Ovary (tissue), 9 donors: ENCODE measurements around the gene TMBIM4. TPM values are rescaled to one million over a fixed set of nuclear protein-coding genes. Genes with fewer than 3 reads are reported as not detected.

Source experiments
- DNase-seq, 5 donors: peaks; one replicate each; pipeline ENCODE4 v3.0.0-alpha.2; 2019 to 2020
- H3K27ac ChIP-seq, 2 donors: fragments of 200-600 bp; one replicate each; pipeline versions ENCODE4 v1.5.1 to v1.8.0; 2019 to 2022
- H3K27me3 ChIP-seq: fragments of 200-600 bp; one replicate; pipeline ENCODE4 v1.8.0; 2022
- H3K36me3 ChIP-seq: fragments of 200-600 bp; sonication (generic); one replicate; pipeline ENCODE4 v1.5.1; 2019
- H3K4me1 ChIP-seq: one replicate; pipeline ENCODE4 v1.8.1; 2013; ENCODE audit warnings: mild to moderate bottlenecking, moderate library complexity; ENCODE audit not compliant: insufficient read depth
- H3K4me3 ChIP-seq: fragments of 200-600 bp; sonication (generic); one replicate; pipeline ENCODE4 v1.5.1; 2017
- H3K9me3 ChIP-seq, 2 donors: fragments of 200-600 bp in 1 of 2; sonication (generic) in 1 of 2; one replicate each; pipeline versions ENCODE4 v1.5.1 to v1.8.1; 2013 to 2019; ENCODE audit warnings: mild to moderate bottlenecking in 1 of 2, moderate library complexity in 1 of 2
- CTCF ChIP-seq, 3 donors: fragments of 450-650 bp in 2 of 3; fragments of 200-600 bp in 1 of 3; IDR thresholded peaks; one replicate each; pipeline versions ENCODE4 v1.5.1 to v1.8.0; 2016 to 2022; ENCODE audit warnings: antibody characterized with exemption in 3 of 3, mild to moderate bottlenecking in 1 of 3
- EP300 ChIP-seq: sonication (generic); formaldehyde crosslinking; IDR thresholded peaks from one replicate; pipeline ENCODE4 v1.6.1; 2017; ENCODE audit warnings: antibody characterized with exemption
- POLR2A ChIP-seq: fragments of 450-650 bp; IDR thresholded peaks from one replicate; pipeline ENCODE4 v1.6.1; 2017; ENCODE audit warnings: antibody characterized with exemption, mild to moderate bottlenecking, moderate library complexity
- WGBS, 3 donors: extraction: QIAGEN DNeasy Blood & Tissue Kit in 1 of 3; methylation state at CpG; one replicate each; pipeline versions ENCODE4 v1.1.5 to v1.1.7; 2013 to 2017; 5-methylcytosine and 5-hydroxymethylcytosine counted together
- intact Hi-C, 4 donors: fragments of 100-400 bp; cut with DNase I; formaldehyde crosslinking; loops; one replicate each; pipeline versions ENCODE4 v1.11.0 to v1.15.1; 2022 to 2023
- polyA plus RNA-seq, 2 donors: library from polyadenylated mRNA; stranded (reverse); fragments of 200-250 nt in 1 of 2; fragments of 350-450 nt in 1 of 2; fragmentation: Illumina TruSeq in 1 of 2; extraction: RNeasy Lipid Tissue Mini Kit (QIAGEN cat#74804) in 1 of 2; gene quantifications; one replicate each; pipeline ENCODE4 v1.2.3, GENCODE V29; 2013 to 2014
- total RNA-seq, 7 donors: library from RNA; depleted of rRNA in 2 of 7; stranded (reverse); fragments of >200 nt in 2 of 7; fragmentation: NEBNext Ultra II Directional in 3 of 7; extraction: Animal tissue kit (Norgen Biotek cat#: 25700) in 3 of 7; gene quantifications; one replicate each; pipeline versions ENCODE4 v1.1.0 to v1.2.4, GENCODE V29; 2016 to 2023
- donor health status: DM: no; HTN: no; CAD: no; lungs with moderate emphysema.
- donor health status: DM: no; HTN: no; CAD: no.
- donor health status: Bipolar disorder and iron deficiency.
- donor health status: DM: yes; HTN: yes; CAD: no.
- donor health status: DM: no; HTN: no; CAD: no.
- donor health status: DM: yes; HTN: yes; CAD: no.

The TMBIM4 gene
- total and polyA plus RNA-seq, 9 donors: 78.3 to 154 (median 112) TPM

GRCh38 chr12:66206141-66206540 is 36.3 kb upstream of the TMBIM4 start:
- no peak for TF ChIP-seq POLR2A
- no peak for TF ChIP-seq EP300
- no peak for TF ChIP-seq CTCF (IDR thresholded peaks at IDR 0.05)
- Histone ChIP-seq H3K36me3 (no peaks in the 10 kb centered on the region), H3K4me3 (no peak overlapping the region), H3K4me1 (no peaks in the 10 kb centered on the region), H3K9me3 (no peaks in the 10 kb centered on the region), H3K27ac (no peak overlapping the region), H3K27me3 (no peaks in the 10 kb centered on the region)
- DNase-seq: no peak
- intact Hi-C loops: no loop called here
- WGBS, 3 donors: 84 to 91% (median 86%) methylated on average over 1 of the region's 1 CpG

- TF ChIP-seq POLR2A (no peak), CTCF (IDR thresholded peaks at IDR 0.05) (no peak), EP300 (no peak)
- Histone ChIP-seq H3K36me3 (no peaks in the 10 kb centered on the region), H3K4me1 (no peaks in the 10 kb centered on the region), H3K9me3 (no peaks in the 10 kb centered on the region), H3K27me3 (no peaks in the 10 kb centered on the region), H3K4me3 (no peak overlapping the region), H3K27ac (no peak overlapping the region)
- WGBS, 3 donors: 45 to 69% (median 55%) methylated on average over 4 of the region's 4 CpGs
- no peak for DNase-seq
- intact Hi-C loops: no loop called here
Measured at GRCh38 chr12:66203820-66204219, 34.0 kb upstream of the TMBIM4 start.

- Histone ChIP-seq H3K27me3 (no peaks in the 10 kb centered on the region), H3K4me3 (no peak overlapping the region), H3K27ac (no peak overlapping the region), H3K36me3 (no peaks in the 10 kb centered on the region), H3K9me3 (no peaks in the 10 kb centered on the region), H3K4me1 (no peaks in the 10 kb centered on the region)
- intact Hi-C loops: no loop called here
- no peak for DNase-seq
- TF ChIP-seq POLR2A: no peak
- no peak for TF ChIP-seq EP300
- TF ChIP-seq CTCF (IDR thresholded peaks at IDR 0.05): no peak
Measured at GRCh38 chr12:66199831-66200509, 30.2 kb upstream of the TMBIM4 start.

GRCh38 chr12:66199141-66199540 is 29.3 kb upstream of the TMBIM4 start:
- H3K4me3 ChIP-seq: no peak overlapping the region
- H3K27me3 ChIP-seq: no peaks in the 10 kb centered on the region
- H3K9me3 ChIP-seq: no peaks in the 10 kb centered on the region
- intact Hi-C loops: no loop called here
- DNase-seq: no peak
- WGBS, 3 donors: 54 to 73% (median 66%) methylated on average over 3 of the region's 3 CpGs
- H3K36me3 ChIP-seq: no peaks in the 10 kb centered on the region
- TF ChIP-seq POLR2A (no peak), EP300 (no peak), CTCF (IDR thresholded peaks at IDR 0.05) (no peak)
- H3K4me1 ChIP-seq: no peaks in the 10 kb centered on the region
- no peak overlapping the region for H3K27ac ChIP-seq
